Activated naive CD8-positive, alpha-beta T cell (primary cell): ENCODE measurements around the gene C1orf122.

Source experiments
- H3K27ac Mint-ChIP-seq: one replicate; pipeline ENCODE4 v1.8.0; 2021; ENCODE audit warnings: mixed read lengths
- H3K27me3 Mint-ChIP-seq: one replicate; pipeline ENCODE4 v1.8.0; 2021; ENCODE audit warnings: mixed read lengths
- H3K36me3 Mint-ChIP-seq: one replicate; pipeline ENCODE4 v1.8.0; 2021; ENCODE audit warnings: mixed read lengths
- H3K4me1 Mint-ChIP-seq: one replicate; pipeline ENCODE4 v1.8.0; 2021; ENCODE audit warnings: low read depth, mixed read lengths
- H3K4me3 Mint-ChIP-seq: one replicate; pipeline ENCODE4 v1.8.0; 2021; ENCODE audit warnings: mild to moderate bottlenecking, mixed read lengths
- H3K9me3 Mint-ChIP-seq: one replicate; pipeline ENCODE4 v1.8.0; 2021; ENCODE audit warnings: low read depth, mixed read lengths

C1orf122 gene

GRCh38 chr1:37792943-37793686 is 14.5 kb upstream of the C1orf122 start:
- H3K27me3 Mint-ChIP-seq = peaks cover 20% of the 10 kb centered on the region
- H3K4me1 Mint-ChIP-seq = peaks cover 8% of the 10 kb centered on the region
- no peaks in the 10 kb centered on the region for H3K36me3 Mint-ChIP-seq
- H3K9me3 Mint-ChIP-seq = no peaks in the 10 kb centered on the region
- peak overlapping the region; percentile 47 for H3K4me3 Mint-ChIP-seq
- H3K27ac Mint-ChIP-seq = no peak overlapping the region

GRCh38 chr1:37793773-37794371 is 13.7 kb upstream of the C1orf122 start, which contains the start of gene MANEAL:
TSS of gene MANEAL (plus strand) at chr1:37793847. CDS start at chr1:37794183, 336 bp downstream.
- H3K27me3 Mint-ChIP-seq = peaks cover 17% of the 10 kb centered on the region
- H3K4me1 Mint-ChIP-seq = peaks cover 8% of the 10 kb centered on the region
- H3K9me3 Mint-ChIP-seq = no peaks in the 10 kb centered on the region
- no peaks in the 10 kb centered on the region for H3K36me3 Mint-ChIP-seq
- H3K27ac Mint-ChIP-seq = no peak within 1 kb of the TSS
- peak within 1 kb of the TSS; percentile 77 for H3K4me3 Mint-ChIP-seq

GRCh38 chr1:37794372-37795339 is 12.9 kb upstream of the C1orf122 start:
- Mint-ChIP-seq H3K27ac (no peak overlapping the region), H3K27me3 (peaks cover 17% of the 10 kb centered on the region), H3K36me3 (peaks cover 2% of the 10 kb centered on the region), H3K4me1 (peaks cover 8% of the 10 kb centered on the region), H3K4me3 (peak overlapping the region; percentile 77), H3K9me3 (no peaks in the 10 kb centered on the region)

GRCh38 chr1:37795340-37796125 is 12.1 kb upstream of the C1orf122 start:
- Mint-ChIP-seq H3K36me3 (peaks cover 4% of the 10 kb centered on the region), H3K27me3 (peaks cover 14% of the 10 kb centered on the region), H3K27ac (no peak overlapping the region), H3K4me1 (peaks cover 8% of the 10 kb centered on the region), H3K9me3 (no peaks in the 10 kb centered on the region), H3K4me3 (peak overlapping the region; percentile 77)

- Mint-ChIP-seq H3K9me3 (no peaks in the 10 kb centered on the region), H3K4me1 (peaks cover 8% of the 10 kb centered on the region), H3K27ac (no peak overlapping the region), H3K36me3 (peaks cover 8% of the 10 kb centered on the region), H3K4me3 (no peak overlapping the region), H3K27me3 (no peaks in the 10 kb centered on the region)
Observed at GRCh38 chr1:37797750-37798345, 9.7 kb upstream of the C1orf122 start.

- H3K36me3 Mint-ChIP-seq = peaks cover 10% of the 10 kb centered on the region
- H3K4me1 Mint-ChIP-seq = peaks cover 26% of the 10 kb centered on the region
- H3K4me3 Mint-ChIP-seq = no peak overlapping the region
- H3K27ac Mint-ChIP-seq = no peak overlapping the region
- no peaks in the 10 kb centered on the region for H3K27me3 Mint-ChIP-seq
- H3K9me3 Mint-ChIP-seq = no peaks in the 10 kb centered on the region
Observed at GRCh38 chr1:37802439-37802838, 5.2 kb upstream of the C1orf122 start.

GRCh38 chr1:37807220-37807554 is 403 bp upstream of the C1orf122 start:
- peaks cover 9% of the 10 kb centered on the region for H3K36me3 Mint-ChIP-seq
- H3K4me3 Mint-ChIP-seq = peak overlapping the region; percentile 90
- no peaks in the 10 kb centered on the region for H3K9me3 Mint-ChIP-seq
- H3K27ac Mint-ChIP-seq = peak overlapping the region; percentile 83
- H3K4me1 Mint-ChIP-seq = peaks cover 40% of the 10 kb centered on the region
- no peaks in the 10 kb centered on the region for H3K27me3 Mint-ChIP-seq

- H3K27me3 Mint-ChIP-seq = no peaks in the 10 kb centered on the region
- peaks cover 5% of the 10 kb centered on the region for H3K36me3 Mint-ChIP-seq
- H3K4me1 Mint-ChIP-seq = peaks cover 38% of the 10 kb centered on the region
- H3K27ac Mint-ChIP-seq = peak overlapping the region; percentile 89
- H3K9me3 Mint-ChIP-seq = no peaks in the 10 kb centered on the region
- peak overlapping the region; percentile 93 for H3K4me3 Mint-ChIP-seq
Observed at GRCh38 chr1:37808369-37809319, 1.1 kb downstream of the C1orf122 start.

GRCh38 chr1:37809942-37810341 is 2.4 kb downstream of the C1orf122 start:
- Mint-ChIP-seq H3K4me3 (peak overlapping the region; percentile 17), H3K4me1 (peaks cover 30% of the 10 kb centered on the region), H3K27me3 (no peaks in the 10 kb centered on the region), H3K27ac (no peak overlapping the region), H3K9me3 (no peaks in the 10 kb centered on the region), H3K36me3 (peaks cover 5% of the 10 kb centered on the region)

GRCh38 chr1:37811027-37811655 is 3.6 kb downstream of the C1orf122 start:
- Mint-ChIP-seq H3K27ac (peak overlapping the region; percentile 50), H3K9me3 (no peaks in the 10 kb centered on the region), H3K36me3 (peaks cover 3% of the 10 kb centered on the region), H3K4me3 (peak overlapping the region; percentile 27), H3K27me3 (no peaks in the 10 kb centered on the region), H3K4me1 (peaks cover 21% of the 10 kb centered on the region)

- Mint-ChIP-seq H3K4me3 (no peak overlapping the region), H3K27ac (no peak overlapping the region), H3K4me1 (peaks cover 15% of the 10 kb centered on the region), H3K36me3 (peaks cover 3% of the 10 kb centered on the region), H3K9me3 (no peaks in the 10 kb centered on the region), H3K27me3 (no peaks in the 10 kb centered on the region)
Observed at GRCh38 chr1:37813529-37814145, 6.0 kb downstream of the C1orf122 start.

GRCh38 chr1:37814252-37814651 is 6.7 kb downstream of the C1orf122 start:
- H3K4me1 Mint-ChIP-seq = peaks cover 8% of the 10 kb centered on the region
- H3K9me3 Mint-ChIP-seq = no peaks in the 10 kb centered on the region
- H3K36me3 Mint-ChIP-seq = peaks cover 3% of the 10 kb centered on the region
- H3K4me3 Mint-ChIP-seq = no peak overlapping the region
- no peaks in the 10 kb centered on the region for H3K27me3 Mint-ChIP-seq
- H3K27ac Mint-ChIP-seq = no peak overlapping the region
